Stomach smooth muscle (tissue), 2 donors: Measurements from ENCODE around the gene STEAP2.

Experiments used
- H3K27ac ChIP-seq: one replicate; pipeline ENCODE4 v1.7.0; 2013; ENCODE audit warnings: mild to moderate bottlenecking, low read length, inconsistent platforms
- H3K27me3 ChIP-seq, 2 donors: one replicate each; pipeline ENCODE4 v1.7.0; 2013; ENCODE audit warnings: low read length in 2 of 2; ENCODE audit not compliant: insufficient read depth in 2 of 2, control insufficient read depth in 1 of 2
- H3K36me3 ChIP-seq, 2 donors: one replicate each; pipeline ENCODE4 v1.7.0; 2013; ENCODE audit warnings: low read length in 2 of 2; ENCODE audit not compliant: control insufficient read depth in 2 of 2, insufficient read depth in 2 of 2
- H3K4me1 ChIP-seq: one replicate; pipeline ENCODE4 v1.7.0; 2013; ENCODE audit warnings: low read length; ENCODE audit not compliant: control insufficient read depth, insufficient read depth
- H3K4me3 ChIP-seq, 2 donors: one replicate each; pipeline ENCODE4 v1.7.0; 2013; ENCODE audit warnings: low read length in 2 of 2
- H3K9ac ChIP-seq, 2 donors: one replicate each; pipeline ENCODE4 v1.7.0; 2013; ENCODE audit warnings: low read length in 2 of 2, mild to moderate bottlenecking in 1 of 2
- H3K9me3 ChIP-seq, 2 donors: one replicate each; pipeline ENCODE4 v1.7.0; 2013; ENCODE audit warnings: low read length in 2 of 2; ENCODE audit not compliant: control insufficient read depth in 2 of 2
- donor health status: healthy.
- donor health status: Pancreatic carcinoma.

STEAP2 gene

DNA sequence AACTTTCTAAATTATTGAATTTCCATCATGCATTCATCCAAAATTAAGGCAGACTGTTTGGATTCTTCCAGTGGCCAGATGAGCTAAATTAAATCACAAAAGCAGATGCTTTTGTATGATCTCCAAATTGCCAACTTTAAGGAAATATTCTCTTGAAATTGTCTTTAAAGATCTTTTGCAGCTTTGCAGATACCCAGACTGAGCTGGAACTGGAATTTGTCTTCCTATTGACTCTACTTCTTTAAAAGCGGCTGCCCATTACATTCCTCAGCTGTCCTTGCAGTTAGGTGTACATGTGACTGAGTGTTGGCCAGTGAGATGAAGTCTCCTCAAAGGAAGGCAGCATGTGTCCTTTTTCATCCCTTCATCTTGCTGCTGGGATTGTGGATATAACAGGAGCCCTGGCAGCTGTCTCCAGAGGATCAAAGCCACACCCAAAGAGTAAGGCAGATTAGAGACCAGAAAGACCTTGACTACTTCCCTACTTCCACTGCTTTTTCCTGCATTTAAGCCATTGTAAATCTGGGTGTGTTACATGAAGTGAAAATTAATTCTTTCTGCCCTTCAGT is 25.3 kb downstream of the STEAP2 start:
- no peak overlapping the region for H3K9ac ChIP-seq
- H3K36me3 ChIP-seq, result peaks cover 0 to 3% of the 10 kb centered on the region in 2 donors
- H3K4me1 ChIP-seq, result no peaks in the 10 kb centered on the region
- no peak overlapping the region for H3K4me3 ChIP-seq
- H3K27ac ChIP-seq, result no peak overlapping the region
- no peaks in the 10 kb centered on the region for H3K9me3 ChIP-seq
- no peaks in the 10 kb centered on the region for H3K27me3 ChIP-seq

DNA sequence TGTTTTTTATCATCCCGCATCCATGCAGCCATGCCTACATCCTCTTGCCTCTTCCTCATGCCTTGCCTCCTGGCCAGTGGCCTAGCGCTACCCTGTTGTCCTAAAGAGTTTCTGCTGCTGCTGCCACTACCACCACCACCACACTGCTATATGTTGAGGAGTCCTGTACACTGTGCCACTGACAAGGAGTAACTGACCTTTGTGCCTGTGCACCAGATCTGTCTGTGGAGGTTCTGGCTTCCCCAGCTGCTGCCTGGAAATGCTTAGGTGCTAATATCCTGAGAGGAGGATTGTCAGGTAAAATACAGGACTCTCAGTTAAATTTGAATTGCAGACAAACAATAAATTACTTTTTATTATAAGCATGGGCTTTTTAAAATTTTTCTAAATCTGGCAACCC is 26.5 kb downstream of the STEAP2 start:
- Histone ChIP-seq H3K9ac (no peak overlapping the region), H3K36me3 (peaks cover 0 to 3% of the 10 kb centered on the region in 2 donors), H3K27me3 (no peaks in the 10 kb centered on the region), H3K4me3 (no peak overlapping the region), H3K9me3 (no peaks in the 10 kb centered on the region), H3K4me1 (no peaks in the 10 kb centered on the region), H3K27ac (no peak overlapping the region)

DNA sequence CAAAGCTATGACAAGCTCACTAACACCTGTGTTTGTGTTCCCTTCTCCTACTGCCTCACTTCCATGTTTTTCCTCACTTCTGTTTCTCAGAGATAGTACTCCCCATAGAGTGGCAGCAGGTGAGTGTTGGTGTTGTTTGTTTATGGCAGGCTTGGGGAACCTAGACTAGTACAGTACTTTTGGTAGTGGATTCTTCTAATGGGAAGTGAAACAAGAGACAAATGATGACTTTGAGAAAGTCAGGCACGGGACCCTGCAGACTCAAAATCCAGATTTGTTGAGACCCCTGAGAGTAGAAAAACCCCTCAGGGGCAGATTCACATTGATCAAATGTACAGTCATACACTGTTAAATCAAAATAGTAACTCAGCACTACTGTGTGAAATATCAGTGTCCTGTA is 27.0 kb downstream of the STEAP2 start:
- Histone ChIP-seq H3K4me3 (no peak overlapping the region), H3K27ac (no peak overlapping the region), H3K4me1 (no peaks in the 10 kb centered on the region), H3K27me3 (no peaks in the 10 kb centered on the region), H3K9ac (no peak overlapping the region), H3K9me3 (no peaks in the 10 kb centered on the region), H3K36me3 (no peaks in the 10 kb centered on the region)

DNA sequence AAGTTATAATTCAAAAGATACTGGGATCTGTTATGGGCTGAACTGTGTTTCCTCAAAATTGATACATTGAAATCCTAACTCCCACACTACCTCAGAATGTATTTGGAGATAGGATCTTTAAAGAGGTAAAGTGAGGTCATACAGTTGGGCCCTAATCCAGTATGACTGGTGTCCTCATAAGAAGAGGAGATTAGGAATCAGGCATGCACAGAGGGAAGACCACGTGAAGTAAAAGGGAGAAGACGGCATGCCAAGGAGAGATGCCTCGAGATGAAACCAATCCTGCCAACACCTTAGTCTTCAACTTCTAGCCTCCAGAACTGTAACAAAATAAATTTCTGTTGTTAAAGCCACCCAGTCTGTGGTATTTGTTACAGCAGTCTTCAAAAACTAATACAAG is 27.5 kb downstream of the STEAP2 start:
- H3K27me3 ChIP-seq, result no peaks in the 10 kb centered on the region
- H3K9me3 ChIP-seq, result no peaks in the 10 kb centered on the region
- H3K9ac ChIP-seq, result no peak overlapping the region
- H3K4me3 ChIP-seq, result no peak overlapping the region
- H3K36me3 ChIP-seq, result no peaks in the 10 kb centered on the region
- no peak overlapping the region for H3K27ac ChIP-seq
- no peaks in the 10 kb centered on the region for H3K4me1 ChIP-seq

DNA sequence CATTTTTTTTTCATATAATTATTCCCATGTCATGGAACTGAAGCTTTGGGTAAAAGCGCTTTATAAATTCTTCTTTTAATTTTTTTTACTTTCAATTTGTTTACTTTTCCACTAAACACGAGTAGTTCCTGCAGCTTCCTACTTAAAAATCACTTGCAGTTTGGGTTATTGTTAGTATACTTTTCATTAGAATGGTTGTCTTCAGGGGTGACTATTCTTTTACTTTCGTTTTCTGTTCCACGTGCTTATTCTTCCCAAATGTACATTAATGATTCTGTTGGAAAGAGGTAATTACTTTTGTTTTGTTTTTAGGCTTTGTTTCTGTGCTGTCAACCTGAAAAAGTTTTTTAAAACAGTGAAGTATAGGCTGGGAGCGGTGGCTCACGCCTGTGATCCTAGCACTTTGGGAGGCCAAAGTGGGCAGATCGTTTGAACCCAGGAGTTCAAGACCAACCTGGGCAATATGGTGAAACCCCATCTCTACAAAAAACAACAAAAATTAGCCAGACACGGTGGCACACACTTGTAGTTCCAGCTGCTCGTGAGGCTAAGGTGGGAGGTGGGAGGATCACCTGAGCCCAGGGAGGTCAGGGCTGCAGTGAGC is 28.2 kb downstream of the STEAP2 start:
- H3K9me3 ChIP-seq, result no peaks in the 10 kb centered on the region
- H3K4me3 ChIP-seq, result no peak overlapping the region
- no peaks in the 10 kb centered on the region for H3K27me3 ChIP-seq

DNA sequence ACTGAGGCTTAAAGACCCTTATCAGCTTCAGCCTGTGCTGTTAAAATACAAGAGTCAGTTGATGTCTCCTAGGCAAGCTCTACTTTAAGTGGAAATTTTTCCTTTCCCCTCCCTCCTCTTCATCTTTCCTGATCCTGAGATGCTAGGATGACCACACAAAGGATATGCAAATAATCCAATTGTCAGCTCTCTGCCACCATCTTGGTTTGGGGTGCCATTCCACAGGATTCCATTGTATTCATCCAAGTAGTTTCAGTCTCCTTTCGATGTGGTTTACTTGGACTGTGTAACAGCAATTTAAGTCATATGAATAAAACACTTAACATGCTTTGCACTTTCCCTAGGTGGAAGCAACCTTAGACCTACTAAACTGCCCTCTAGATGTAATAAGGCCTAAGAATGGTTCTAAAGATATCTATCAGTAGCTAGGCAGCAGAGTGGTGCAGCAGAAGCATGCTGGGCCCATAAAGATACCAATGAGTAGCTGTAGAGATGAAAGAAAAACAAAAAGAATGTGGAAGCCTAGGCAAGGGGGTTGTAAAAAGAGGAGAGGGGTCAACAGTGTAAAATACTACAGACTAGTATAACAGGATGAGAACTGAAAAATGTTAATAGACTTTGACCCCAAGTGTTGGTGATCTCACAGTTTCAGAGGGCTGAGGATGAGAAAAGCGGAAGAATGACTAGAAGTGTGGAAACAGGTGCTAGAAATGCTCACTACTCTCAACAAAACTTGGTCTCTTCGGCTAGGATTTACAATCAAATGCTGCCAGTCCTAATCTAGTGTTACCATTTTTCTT is 31.0 kb downstream of the STEAP2 start:
- no peak overlapping the region for H3K27ac ChIP-seq

More for the DNA sequence above, 28.2 kb downstream of the STEAP2 start:
- Histone ChIP-seq H3K36me3 (no peaks in the 10 kb centered on the region), H3K27ac (no peak overlapping the region), H3K9ac (no peak overlapping the region), H3K4me1 (peaks cover 4% of the 10 kb centered on the region)

DNA sequence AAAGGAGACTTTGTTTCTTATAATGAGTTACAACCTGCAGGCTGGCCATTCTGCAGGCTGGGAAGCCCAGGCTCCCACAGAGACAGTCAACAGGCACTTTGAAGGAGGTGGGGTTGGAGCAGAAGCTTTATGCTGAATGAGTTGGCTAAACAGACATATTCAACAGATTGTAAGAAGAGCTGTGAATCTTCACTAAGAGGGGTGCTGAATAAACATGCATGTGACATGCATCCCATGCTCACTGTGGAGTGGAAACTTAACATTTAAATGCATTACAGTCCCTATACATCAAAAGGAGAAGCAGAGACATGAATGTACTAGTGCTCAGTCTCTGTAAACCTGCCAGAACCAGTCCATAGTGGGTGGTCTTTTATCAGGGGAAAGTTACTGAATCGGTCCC is 32.0 kb downstream of the STEAP2 start:
- H3K27me3 ChIP-seq, result no peaks in the 10 kb centered on the region
- H3K27ac ChIP-seq, result no peak overlapping the region
- peaks cover 4% of the 10 kb centered on the region for H3K4me1 ChIP-seq
- no peaks in the 10 kb centered on the region for H3K36me3 ChIP-seq
- H3K9ac ChIP-seq, result no peak overlapping the region
- H3K4me3 ChIP-seq, result no peak overlapping the region
- H3K9me3 ChIP-seq, result no peaks in the 10 kb centered on the region

More for the DNA sequence above, 31.0 kb downstream of the STEAP2 start:
- no peaks in the 10 kb centered on the region for H3K36me3 ChIP-seq
- peaks cover 4% of the 10 kb centered on the region for H3K4me1 ChIP-seq
- no peak overlapping the region for H3K9ac ChIP-seq
- H3K4me3 ChIP-seq, result no peak overlapping the region
- H3K27me3 ChIP-seq, result no peaks in the 10 kb centered on the region
- H3K9me3 ChIP-seq, result no peaks in the 10 kb centered on the region

DNA sequence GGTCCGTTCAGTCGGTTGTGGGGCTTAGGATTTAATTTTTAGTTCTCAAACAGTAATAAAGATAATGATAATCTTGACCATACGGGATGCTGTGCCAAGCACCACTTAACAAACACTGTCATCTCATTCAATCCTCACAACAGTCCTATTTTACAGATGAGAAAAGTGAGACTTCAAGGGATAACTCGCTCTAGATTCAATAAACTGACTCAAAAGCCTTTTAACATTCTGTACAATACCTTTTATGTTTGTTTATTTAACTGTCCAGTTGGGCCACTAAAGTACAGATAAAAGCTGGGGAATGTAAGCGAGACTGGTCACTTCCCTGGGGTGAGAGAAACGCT is 33.0 kb downstream of the STEAP2 start:
- Histone ChIP-seq H3K36me3 (no peaks in the 10 kb centered on the region), H3K4me3 (peak overlapping the region; percentile 89 to 99), H3K4me1 (peaks cover 4% of the 10 kb centered on the region), H3K27me3 (no peaks in the 10 kb centered on the region), H3K9me3 (no peaks in the 10 kb centered on the region), H3K27ac (no peak overlapping the region), H3K9ac (peak overlapping the region; percentile 78 to 84)

DNA sequence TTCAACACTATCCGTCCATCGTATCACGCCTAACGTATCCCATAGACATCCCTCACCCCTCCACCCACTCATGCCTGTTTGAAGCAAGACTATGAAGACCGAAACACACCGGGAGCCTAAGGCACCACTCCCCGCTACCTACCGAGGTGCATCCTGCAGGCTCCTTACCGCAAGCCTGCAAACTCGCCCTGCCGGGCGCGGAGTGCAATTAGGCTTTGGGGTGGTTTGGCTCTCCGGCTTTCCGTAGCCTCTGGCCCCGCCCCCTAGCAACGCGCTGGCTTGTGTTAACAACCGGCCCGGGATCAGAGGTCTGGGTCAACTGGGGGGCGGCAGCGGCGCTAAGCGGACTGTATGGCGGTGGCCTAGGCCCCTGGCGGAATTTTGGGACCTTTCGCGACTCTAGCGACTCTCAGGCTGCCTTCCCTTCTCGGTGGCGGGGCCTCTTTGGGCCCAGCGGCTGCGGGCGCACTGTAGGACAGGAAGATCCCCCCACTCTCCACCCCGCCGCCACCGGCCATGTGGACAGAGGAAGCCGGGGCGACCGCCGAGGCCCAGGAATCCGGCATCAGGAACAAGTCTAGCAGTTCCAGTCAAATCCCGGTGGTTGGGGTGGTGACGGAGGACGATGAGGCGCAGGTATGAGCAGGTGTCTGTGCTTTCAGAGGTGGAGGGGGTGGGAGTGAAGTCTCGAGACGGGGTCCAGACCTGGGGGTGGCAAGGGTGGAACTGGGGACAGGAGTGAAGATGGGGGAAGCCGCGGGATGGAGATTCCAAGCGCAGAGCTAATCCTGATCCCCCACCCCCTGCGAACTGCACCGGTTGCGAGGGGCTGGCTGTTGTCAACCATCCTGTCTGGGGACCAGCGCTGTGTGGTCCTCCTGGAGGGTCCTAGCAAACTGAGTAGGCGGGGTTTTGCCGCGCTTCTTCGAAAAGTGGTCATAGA is 33.6 kb downstream of the STEAP2 start, which contains the start of gene CFAP69:
Gene CFAP69, plus strand, starts transcription at position 266 of the 943 bp plus-strand sequence. Its CDS starts 251 bp downstream, at position 517.
- peak within 1 kb of the TSS; percentile 78 to 84 for H3K9ac ChIP-seq
- peak within 1 kb of the TSS; percentile 89 to 99 for H3K4me3 ChIP-seq
- peak within 1 kb of the TSS; percentile 18 for H3K27ac ChIP-seq
- H3K36me3 ChIP-seq, result no peaks in the 10 kb centered on the region
- no peaks in the 10 kb centered on the region for H3K9me3 ChIP-seq
- no peaks in the 10 kb centered on the region for H3K27me3 ChIP-seq
- peaks cover 4% of the 10 kb centered on the region for H3K4me1 ChIP-seq

DNA sequence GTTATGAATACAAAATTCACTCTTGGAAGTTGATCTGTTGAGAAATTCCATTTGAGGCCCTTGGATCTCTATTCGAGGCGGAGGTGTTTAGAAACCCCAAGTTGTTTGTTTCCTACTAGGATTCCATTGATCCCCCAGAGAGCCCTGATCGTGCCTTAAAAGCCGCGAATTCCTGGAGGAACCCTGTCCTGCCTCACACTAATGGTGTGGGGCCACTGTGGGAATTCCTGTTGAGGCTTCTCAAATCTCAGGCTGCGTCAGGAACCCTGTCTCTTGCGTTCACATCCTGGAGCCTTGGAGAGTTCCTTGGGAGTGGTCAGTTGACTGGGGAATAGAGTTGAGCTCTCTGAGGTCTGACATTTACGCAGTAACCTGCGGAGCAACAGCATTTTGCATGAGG is 34.6 kb downstream of the STEAP2 start:
- Histone ChIP-seq H3K4me1 (peaks cover 4% of the 10 kb centered on the region), H3K27me3 (no peaks in the 10 kb centered on the region), H3K9me3 (no peaks in the 10 kb centered on the region), H3K9ac (peak overlapping the region; percentile 78 to 84), H3K36me3 (no peaks in the 10 kb centered on the region), H3K4me3 (peak overlapping the region; percentile 89 to 99), H3K27ac (no peak overlapping the region)
